HepG2 (cell line): ENCODE measurements around the gene ETV6. TPM values are rescaled to one million over a fixed set of nuclear protein-coding genes. Genes with fewer than 3 reads are reported as not detected.

Experiments used
- ARNTL ChIP-seq: sonication (generic); formaldehyde crosslinking; IDR thresholded peaks from 2 replicates; pipeline ENCODE4 v1.4.0; 2020; ENCODE audit warnings: mild to moderate bottlenecking, missing genetic modification reagents
- BCL6 ChIP-seq: IDR thresholded peaks from 2 replicates; pipeline ENCODE4 v1.6.1; 2016; ENCODE audit warnings: missing genetic modification reagents, missing compliant biosample characterization
- NFAT5 ChIP-seq: sonication (generic); formaldehyde crosslinking; IDR thresholded peaks from 2 replicates; pipeline ENCODE4 v1.4.0; 2020; ENCODE audit warnings: missing genetic modification reagents
- SALL2 ChIP-seq: sonication (generic); formaldehyde crosslinking; IDR thresholded peaks from 2 replicates; pipeline ENCODE4 v1.8.1; 2023; ENCODE audit warnings: mild to moderate bottlenecking, missing genetic modification reagents, inconsistent platforms
- SIX4 ChIP-seq: sonication (generic); formaldehyde crosslinking; IDR thresholded peaks from 2 replicates; pipeline ENCODE4 v1.4.0; 2020; ENCODE audit warnings: missing genetic modification reagents
- SNAI1 ChIP-seq: sonication (generic); formaldehyde crosslinking; IDR thresholded peaks from 2 replicates; pipeline ENCODE4 v1.5.0; 2020; ENCODE audit warnings: mild to moderate bottlenecking, missing genetic modification reagents, borderline replicate concordance
- ZGPAT ChIP-seq: IDR thresholded peaks from 2 replicates; pipeline ENCODE4 v1.6.1; 2016; ENCODE audit warnings: mild to moderate bottlenecking
- ZNF101 ChIP-seq: sonication (generic); formaldehyde crosslinking; IDR thresholded peaks from 2 replicates; pipeline ENCODE4 v1.4.0; 2020; ENCODE audit warnings: mild to moderate bottlenecking, low read depth, missing genetic modification reagents, borderline replicate concordance
- ZNF337 ChIP-seq: sonication (generic); formaldehyde crosslinking; IDR thresholded peaks from 2 replicates; pipeline ENCODE4 v1.5.1; 2020; ENCODE audit warnings: missing genetic modification reagents, low read depth, mild to moderate bottlenecking, borderline replicate concordance
- ZNF609 ChIP-seq: sonication (generic); formaldehyde crosslinking; IDR thresholded peaks from 2 replicates; pipeline ENCODE4 v1.4.0; 2020; ENCODE audit warnings: mild to moderate bottlenecking, missing genetic modification reagents, borderline replicate concordance
- ZNF709 ChIP-seq: sonication (generic); formaldehyde crosslinking; IDR thresholded peaks from 2 replicates; pipeline ENCODE4 v1.5.0; 2020; ENCODE audit warnings: mild to moderate bottlenecking, missing genetic modification reagents
- ZNF777 ChIP-seq: sonication (generic); formaldehyde crosslinking; IDR thresholded peaks from 2 replicates; pipeline ENCODE4 v1.4.0; 2020; ENCODE audit warnings: missing genetic modification reagents
- polyA plus RNA-seq, 8 experiments: library from polyadenylated mRNA; depleted of rRNA in 3 of 8; stranded (reverse) in 7 of 8; unstranded in 1 of 8; fragments of >200 nt; fragmentation: Illumina TruSeq in 4 of 8; extraction: Trizol in 4 of 8; gene quantifications; 2 replicates each; pipeline versions ENCODE4 v1.2.1 to v1.2.3, GENCODE V29; 2011 to 2016; ENCODE audit warnings: low read depth in 4 of 8, missing spikeins in 1 of 8, mixed read lengths in 1 of 8; ENCODE audit not compliant: insufficient read depth in 1 of 8
- total RNA-seq, 5 experiments: library from RNA; depleted of rRNA; stranded (reverse); fragments of >200 nt; fragmentation: Illumina TruSeq; extraction: Trizol; gene quantifications; 2 replicates each; pipeline ENCODE4 v1.2.3, GENCODE V29; 2016; ENCODE audit warnings: low read depth in 1 of 5
- TF ChIP-seq, protein P1 (sequence below): sonication (generic); formaldehyde crosslinking; IDR thresholded peaks from 2 replicates; pipeline ENCODE4 v1.4.0; 2020; ENCODE audit warnings: missing genetic modification reagents, borderline replicate concordance

Gene ETV6
- total and polyA plus RNA-seq, 2 of the 13 experiments (the other 11 are each of a cell fraction or from before 2014, with no cell fraction given) = 2.2 to 3.0 TPM

- no peak for TF ChIP-seq NFAT5 (CRISPR knock-in tag)
- no peak; the same call in 1 of the 2 replicates for TF ChIP-seq ZNF777
- 0 out of 2 replicates have a peak, but pooled peaks have one; percentile 10 for TF ChIP-seq SALL2 (CRISPR knock-in tag)
- no peak for TF ChIP-seq ZNF709 (CRISPR knock-in tag)
- 0 out of 2 replicates have a peak, but pooled peaks have one; percentile 19 for TF ChIP-seq BCL6 (CRISPR knock-in tag)
- no peak for TF ChIP-seq SNAI1 (CRISPR knock-in tag)
- no peak for TF ChIP-seq ZNF101 (CRISPR knock-in tag)
- TF ChIP-seq, protein P1, sequence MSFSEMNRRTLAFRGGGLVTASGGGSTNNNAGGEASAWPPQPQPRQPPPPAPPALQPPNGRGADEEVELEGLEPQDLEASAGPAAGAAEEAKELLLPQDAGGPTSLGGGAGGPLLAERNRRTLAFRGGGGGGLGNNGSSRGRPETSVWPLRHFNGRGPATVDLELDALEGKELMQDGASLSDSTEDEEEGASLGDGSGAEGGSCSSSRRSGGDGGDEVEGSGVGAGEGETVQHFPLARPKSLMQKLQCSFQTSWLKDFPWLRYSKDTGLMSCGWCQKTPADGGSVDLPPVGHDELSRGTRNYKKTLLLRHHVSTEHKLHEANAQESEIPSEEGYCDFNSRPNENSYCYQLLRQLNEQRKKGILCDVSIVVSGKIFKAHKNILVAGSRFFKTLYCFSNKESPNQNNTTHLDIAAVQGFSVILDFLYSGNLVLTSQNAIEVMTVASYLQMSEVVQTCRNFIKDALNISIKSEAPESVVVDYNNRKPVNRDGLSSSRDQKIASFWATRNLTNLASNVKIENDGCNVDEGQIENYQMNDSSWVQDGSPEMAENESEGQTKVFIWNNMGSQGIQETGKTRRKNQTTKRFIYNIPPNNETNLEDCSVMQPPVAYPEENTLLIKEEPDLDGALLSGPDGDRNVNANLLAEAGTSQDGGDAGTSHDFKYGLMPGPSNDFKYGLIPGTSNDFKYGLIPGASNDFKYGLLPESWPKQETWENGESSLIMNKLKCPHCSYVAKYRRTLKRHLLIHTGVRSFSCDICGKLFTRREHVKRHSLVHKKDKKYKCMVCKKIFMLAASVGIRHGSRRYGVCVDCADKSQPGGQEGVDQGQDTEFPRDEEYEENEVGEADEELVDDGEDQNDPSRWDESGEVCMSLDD = no peak
- TF ChIP-seq ZGPAT (CRISPR knock-in tag) = 0 out of 2 replicates have a peak, but pooled peaks have one; percentile 3
- 0 out of 2 replicates have a peak, but pooled peaks have one; percentile 9 for TF ChIP-seq ARNTL (CRISPR knock-in tag)
- TF ChIP-seq SIX4 (CRISPR knock-in tag) = 0 out of 2 replicates have a peak, but pooled peaks have one; percentile 44
- 0 out of 2 replicates have a peak, but pooled peaks have one; percentile 37 for TF ChIP-seq ZNF337 (CRISPR knock-in tag)
- TF ChIP-seq ZNF609 = no peak
Observed at GRCh38 chr12:11649413-11650285, at the start of gene ETV6 (continued).
